Umbilical cord (tissue), 1 donor: Measurements from ENCODE around the gene NUFIP1. TPM values are rescaled to one million over a fixed set of nuclear protein-coding genes. Genes with fewer than 3 reads are reported as not detected.

Source experiments
- total RNA-seq: library from RNA; depleted of rRNA; stranded (reverse); fragments of >200 nt; gene quantifications from one replicate; pipeline ENCODE4 v1.2.3, GENCODE V29; 2014; ENCODE audit warnings: low replicate concordance; ENCODE audit not compliant: insufficient read depth

NUFIP1 gene
- total RNA-seq, 1 donor from 2014 or later = 7.0 TPM

Other genes with a start within 250 kb of the NUFIP1 start
- gene GPALPP1, start 67 bp upstream of the NUFIP1 start, total RNA-seq = 38.8 TPM
- 26.0 TPM for gene GTF2F2, start 131.0 kb upstream of the NUFIP1 start, total RNA-seq
- 4.6 TPM for gene KCTD4, start 211.6 kb upstream of the NUFIP1 start, total RNA-seq